ENCODE measurements around the gene SPINK7.
"Not testable (repeated sequence)": the region's sequence is repeated elsewhere in the genome, so short reads cannot be mapped to it uniquely, and the experiment has no call there.

The SPINK7 gene

DNA sequence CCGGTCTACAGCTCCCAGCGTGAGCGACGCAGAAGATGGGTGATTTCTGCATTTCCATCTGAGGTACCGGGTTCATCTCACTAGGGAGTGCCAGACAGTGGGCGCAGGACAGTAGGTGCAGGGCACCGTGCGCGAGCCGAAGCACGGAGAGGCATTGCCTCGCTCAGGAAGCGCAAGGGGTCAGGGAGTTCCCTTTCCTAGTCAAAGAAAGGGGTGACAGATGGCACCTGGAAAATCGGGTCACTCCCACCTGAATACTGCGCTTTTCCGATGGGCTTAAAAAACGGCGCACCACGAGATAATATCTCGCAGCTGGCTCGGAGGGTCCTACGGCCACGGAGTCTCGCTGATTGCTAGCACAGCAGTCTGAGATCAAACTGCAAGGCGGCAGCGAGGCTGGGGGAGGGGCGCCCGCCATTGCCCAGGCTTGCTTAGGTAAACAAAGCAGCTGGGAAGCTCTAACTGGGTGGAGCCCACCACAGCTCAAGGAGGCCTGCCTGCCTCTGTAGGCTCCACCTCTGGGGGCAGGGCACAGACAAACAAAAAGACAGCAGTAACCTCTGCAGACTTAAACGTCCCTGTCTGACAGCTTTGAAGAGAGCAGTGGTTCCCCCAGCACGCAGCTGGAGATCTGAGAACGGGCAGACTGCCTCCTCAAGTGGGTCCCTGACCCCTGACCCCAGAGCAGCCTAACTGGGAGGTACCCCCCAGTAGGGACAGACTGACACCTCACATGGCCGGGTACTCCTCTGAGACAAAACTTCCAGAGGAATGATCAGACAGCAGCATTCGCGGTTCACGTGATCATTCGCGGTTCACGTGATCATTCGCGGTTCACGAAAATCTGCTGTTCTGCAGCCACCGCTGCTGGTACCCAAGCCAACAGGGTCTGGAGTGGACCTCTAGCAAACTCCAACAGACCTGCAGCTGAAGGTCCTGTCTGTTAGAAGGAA lies 8.1 kb downstream of the SPINK7 start:
- not testable (repeated sequence) for H3K4me1 Mint-ChIP-seq; DNase-seq; ATAC-seq; H3K27me3 Mint-ChIP-seq; H3K9me3 Mint-ChIP-seq; H3K27ac Mint-ChIP-seq; H3K36me3 Mint-ChIP-seq (ENCODE audit: low read depth)
- peak overlapping the region; percentile 71 for H3K4me3 Mint-ChIP-seq

DNA sequence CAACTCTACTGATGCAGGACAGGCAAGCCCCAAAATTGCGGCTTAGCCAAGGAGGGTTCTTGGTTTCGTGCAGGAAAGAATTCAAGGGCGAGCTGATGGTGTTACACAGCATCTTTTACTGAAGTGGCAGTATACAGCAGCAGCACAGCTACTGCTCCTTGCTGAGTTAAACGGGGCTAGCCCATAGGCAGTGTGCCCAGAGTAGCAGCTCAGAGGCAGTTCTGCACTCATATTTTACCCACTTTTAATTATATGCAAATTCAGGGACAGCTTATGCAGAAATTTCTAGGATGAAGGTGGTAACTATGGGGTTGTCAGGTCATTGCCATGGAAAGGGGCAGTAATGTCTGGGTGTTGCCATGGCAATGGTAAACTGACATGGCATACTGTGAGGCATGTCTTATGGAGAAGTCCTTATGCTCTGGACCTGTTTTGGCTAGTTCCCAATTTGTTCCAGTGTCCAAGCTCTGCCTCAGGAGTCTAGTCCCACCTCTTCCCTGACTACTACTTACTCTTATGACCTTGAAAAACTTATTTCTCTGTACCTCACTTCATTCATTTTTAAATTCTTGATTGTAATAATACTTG lies 21.1 kb downstream of the SPINK7 start:
- Mint-ChIP-seq H3K36me3 (ENCODE audit: low read depth) (peaks cover 2% of the 10 kb centered on the region), H3K27me3 (no peaks in the 10 kb centered on the region), H3K27ac (no peak overlapping the region), H3K9me3 (peaks cover 19% of the 10 kb centered on the region), H3K4me3 (no peak overlapping the region), H3K4me1 (no peaks in the 10 kb centered on the region)
- no peak for ATAC-seq
- no peak for DNase-seq

- DNase-seq (no peak), ATAC-seq (no peak)
- Mint-ChIP-seq H3K4me1 (no peaks in the 10 kb centered on the region), H3K36me3 (ENCODE audit: low read depth) (no peaks in the 10 kb centered on the region), H3K4me3 (no peak within 1 kb of the TSS), H3K27me3 (no peaks in the 10 kb centered on the region), H3K27ac (no peak within 1 kb of the TSS), H3K9me3 (peaks cover 10% of the 10 kb centered on the region)
Observed at GRCh38 chr5:148335259-148335658, 23.0 kb downstream of the SPINK7 start, which contains the start of gene SPINK9. Gene SPINK9, plus strand, starts transcription at chr5:148335559. Its CDS starts 55 bp downstream, at chr5:148335614.

DNA sequence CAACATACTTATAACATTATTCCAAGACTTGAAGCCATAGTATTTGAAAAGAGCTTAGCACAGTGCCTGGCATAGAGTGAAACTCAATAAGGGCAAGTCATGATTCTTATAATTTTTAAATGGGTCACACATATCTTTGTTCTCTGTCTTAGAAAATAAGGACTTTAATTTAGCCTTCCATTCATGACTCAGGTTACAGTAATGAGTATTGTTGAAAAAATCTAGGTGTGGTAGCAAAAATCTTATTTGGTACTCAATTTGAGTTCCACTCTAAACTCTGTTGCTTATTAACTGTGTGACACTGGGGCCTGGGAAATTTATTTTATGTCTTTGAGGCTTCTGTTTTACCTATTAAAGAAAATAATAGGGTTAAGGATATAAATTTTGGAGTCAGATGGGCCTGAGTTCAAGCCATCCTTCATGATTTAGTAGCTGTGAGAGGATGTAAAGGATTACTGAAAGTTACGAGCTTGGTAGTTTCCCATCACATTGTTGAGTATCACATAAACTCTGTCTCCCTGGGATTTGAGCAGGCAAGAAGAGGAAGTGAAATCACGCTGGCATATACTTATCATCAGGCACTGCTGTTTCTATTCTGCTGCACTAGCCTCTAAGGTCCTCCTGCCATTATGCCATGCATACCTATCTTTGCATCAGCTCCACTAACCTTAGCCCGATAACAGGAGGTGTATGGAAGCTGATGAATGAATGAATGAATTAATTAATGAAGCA lies 24.6 kb downstream of the SPINK7 start:
- no peaks in the 10 kb centered on the region for H3K36me3 Mint-ChIP-seq (ENCODE audit: low read depth)
- no peaks in the 10 kb centered on the region for H3K4me1 Mint-ChIP-seq
- DNase-seq (no peak), ATAC-seq (no peak)
- peaks cover 3% of the 10 kb centered on the region for H3K9me3 Mint-ChIP-seq
- no peaks in the 10 kb centered on the region for H3K27me3 Mint-ChIP-seq
- no peak overlapping the region for H3K27ac Mint-ChIP-seq
- H3K4me3 Mint-ChIP-seq: no peak overlapping the region

DNA sequence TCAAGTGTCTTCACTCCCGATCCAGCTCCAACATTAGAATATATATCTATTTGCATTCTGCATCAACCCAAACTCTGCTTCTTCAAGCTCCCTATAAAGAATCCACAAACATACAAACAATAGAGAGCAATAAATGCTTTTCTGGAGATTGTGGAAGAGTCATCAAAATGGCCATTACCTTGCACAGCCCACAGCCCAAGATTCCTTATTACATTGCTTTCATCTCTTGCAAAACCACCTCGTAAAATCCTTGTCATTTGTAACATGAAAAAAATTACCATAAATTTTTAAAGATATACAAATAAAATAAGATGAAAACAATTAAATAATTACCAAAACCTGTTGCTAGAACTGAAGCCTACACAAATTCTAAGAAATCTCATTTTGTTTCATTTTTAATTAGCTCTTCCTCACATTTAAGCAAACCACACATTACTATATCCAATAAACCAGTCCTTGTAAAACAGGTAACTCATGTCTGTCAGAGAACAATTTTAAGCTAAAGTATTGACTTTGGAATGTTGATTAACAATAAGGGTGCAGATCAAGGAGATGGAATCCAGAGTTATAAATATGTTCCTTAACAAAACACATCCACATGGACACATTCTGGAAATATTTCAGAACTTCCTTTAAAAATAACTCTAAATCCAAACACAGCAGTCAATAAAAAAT lies 30.3 kb downstream of the SPINK7 start:
- Mint-ChIP-seq H3K4me3 (no peak overlapping the region), H3K36me3 (ENCODE audit: low read depth) (no peaks in the 10 kb centered on the region), H3K27ac (no peak overlapping the region), H3K9me3 (no peaks in the 10 kb centered on the region), H3K27me3 (no peaks in the 10 kb centered on the region), H3K4me1 (no peaks in the 10 kb centered on the region)
- no peak for DNase-seq
- no peak for ATAC-seq

GRCh38 chr5:148343046-148343407 lies 30.8 kb downstream of the SPINK7 start:
- no peaks in the 10 kb centered on the region for H3K27me3 Mint-ChIP-seq
- H3K9me3 Mint-ChIP-seq: no peaks in the 10 kb centered on the region
- no peaks in the 10 kb centered on the region for H3K36me3 Mint-ChIP-seq (ENCODE audit: low read depth)
- DNase-seq (no peak), ATAC-seq (no peak)
- H3K4me3 Mint-ChIP-seq: no peak overlapping the region
- H3K27ac Mint-ChIP-seq: no peak overlapping the region
- H3K4me1 Mint-ChIP-seq: no peaks in the 10 kb centered on the region

- no peak overlapping the region for H3K4me3 Mint-ChIP-seq
Observed at GRCh38 chr5:148343603-148344487, 31.6 kb downstream of the SPINK7 start.

DNA sequence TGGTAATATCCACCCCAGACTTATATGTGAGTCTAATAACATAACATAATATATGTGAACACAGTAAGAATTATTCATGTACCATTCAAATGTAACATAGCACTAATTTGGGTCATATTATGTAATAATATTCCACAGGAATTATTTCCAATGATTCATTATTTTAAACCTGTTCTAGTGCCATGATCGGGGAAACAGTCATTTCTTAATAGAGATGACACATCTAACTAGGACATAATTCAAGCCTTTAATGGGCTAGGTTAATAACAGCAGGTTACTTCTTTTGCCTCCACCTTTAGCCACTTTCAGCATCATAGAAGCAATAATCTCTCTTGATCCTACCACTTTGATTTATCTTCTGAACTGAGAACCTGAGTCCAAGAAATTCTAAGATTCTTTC lies 35.5 kb downstream of the SPINK7 start:
- H3K4me3 Mint-ChIP-seq: no peak overlapping the region
- H3K27me3 Mint-ChIP-seq: no peaks in the 10 kb centered on the region
- H3K27ac Mint-ChIP-seq: no peak overlapping the region
- H3K36me3 Mint-ChIP-seq (ENCODE audit: low read depth): no peaks in the 10 kb centered on the region
- no peaks in the 10 kb centered on the region for H3K4me1 Mint-ChIP-seq
- DNase-seq (no peak), ATAC-seq (no peak)
- H3K9me3 Mint-ChIP-seq: no peaks in the 10 kb centered on the region

More at GRCh38 chr5:148343603-148344487, 31.6 kb downstream of the SPINK7 start:
- no peaks in the 10 kb centered on the region for H3K9me3 Mint-ChIP-seq
- H3K4me1 Mint-ChIP-seq: no peaks in the 10 kb centered on the region
- H3K36me3 Mint-ChIP-seq (ENCODE audit: low read depth): no peaks in the 10 kb centered on the region
- ATAC-seq (no peak), DNase-seq (no peak)
- H3K27ac Mint-ChIP-seq: no peak overlapping the region
- H3K27me3 Mint-ChIP-seq: no peaks in the 10 kb centered on the region

- Mint-ChIP-seq H3K36me3 (ENCODE audit: low read depth) (no peaks in the 10 kb centered on the region), H3K27ac (no peak overlapping the region), H3K4me3 (no peak overlapping the region), H3K9me3 (no peaks in the 10 kb centered on the region), H3K4me1 (no peaks in the 10 kb centered on the region), H3K27me3 (no peaks in the 10 kb centered on the region)
- ATAC-seq (no peak), DNase-seq (no peak)
Observed at GRCh38 chr5:148352696-148353095, 40.5 kb downstream of the SPINK7 start.

GRCh38 chr5:148353634-148354033 lies 41.4 kb downstream of the SPINK7 start:
- DNase-seq (no peak), ATAC-seq (no peak)
- no peaks in the 10 kb centered on the region for H3K36me3 Mint-ChIP-seq (ENCODE audit: low read depth)
- no peak overlapping the region for H3K27ac Mint-ChIP-seq
- no peaks in the 10 kb centered on the region for H3K9me3 Mint-ChIP-seq
- no peaks in the 10 kb centered on the region for H3K27me3 Mint-ChIP-seq
- H3K4me1 Mint-ChIP-seq: no peaks in the 10 kb centered on the region
- H3K4me3 Mint-ChIP-seq: no peak overlapping the region

- H3K27ac Mint-ChIP-seq: no peak overlapping the region
Observed at GRCh38 chr5:148364343-148364742, 52.1 kb downstream of the SPINK7 start.

More at GRCh38 chr5:148364343-148364742, 52.1 kb downstream of the SPINK7 start:
- Mint-ChIP-seq H3K4me1 (no peaks in the 10 kb centered on the region), H3K4me3 (no peak overlapping the region), H3K36me3 (ENCODE audit: low read depth) (no peaks in the 10 kb centered on the region), H3K27me3 (peaks cover 1% of the 10 kb centered on the region), H3K9me3 (peaks cover 15% of the 10 kb centered on the region)
- ATAC-seq (no peak), DNase-seq (no peak)

Measured in activated naive CD8-positive, alpha-beta T cell treated with anti-CD3 and anti-CD28 coated beads, Interleukin-2, amount 50 U/mL, for 24 hours (primary cell).